ENCODE data around the gene TEF.

TEF gene

GRCh38 chr22:41362615-41363014 lies 19.1 kb upstream of the TEF start:
- no peak for TF ChIP-seq TAF1 (IDR thresholded peaks at IDR 0.05; ENCODE audit: low read depth)

GRCh38 chr22:41364233-41364632 lies 17.5 kb upstream of the TEF start:
- TF ChIP-seq TEAD4 (IDR thresholded peaks at IDR 0.05) (no peak), NFIC (IDR thresholded peaks at IDR 0.05) (no peak), TCF12 (IDR thresholded peaks at IDR 0.05; ENCODE audit: low read depth) (no peak), MAX (IDR thresholded peaks at IDR 0.05) (no peak), CREB1 (IDR thresholded peaks at IDR 0.05; ENCODE audit: low read depth) (no peak), YY1 (IDR thresholded peaks at IDR 0.05; ENCODE audit: low read depth) (no peak), REST (IDR thresholded peaks at IDR 0.05; ENCODE audit: low read depth) (no peak), CEBPB (IDR thresholded peaks at IDR 0.05) (no peak), EP300 (IDR thresholded peaks at IDR 0.05; ENCODE audit: borderline replicate concordance) (no peak), USF1 (IDR thresholded peaks at IDR 0.05) (no peak), TAF1 (IDR thresholded peaks at IDR 0.05; ENCODE audit: low read depth) (no peak), EGR1 (IDR thresholded peaks at IDR 0.05) (no peak), FOXM1 (IDR thresholded peaks at IDR 0.05; ENCODE audit: borderline replicate concordance, low read depth) (no peak), RAD21 (IDR thresholded peaks at IDR 0.05; ENCODE audit: low read depth) (no peak), ZBTB7A (IDR thresholded peaks at IDR 0.05; ENCODE audit: low read depth) (no peak)

GRCh38 chr22:41364955-41365354 lies 16.8 kb upstream of the TEF start:
- TF ChIP-seq CEBPB (IDR thresholded peaks at IDR 0.05), result no peak
- no peak for TF ChIP-seq USF1 (IDR thresholded peaks at IDR 0.05)
- TF ChIP-seq CREB1 (IDR thresholded peaks at IDR 0.05; ENCODE audit: low read depth), result no peak
- no peak for TF ChIP-seq RAD21 (IDR thresholded peaks at IDR 0.05; ENCODE audit: low read depth)
- no peak for TF ChIP-seq TCF12 (IDR thresholded peaks at IDR 0.05; ENCODE audit: low read depth)
- 0 out of 2 replicates have a peak, but pooled peaks have one; percentile 11 for TF ChIP-seq REST (IDR thresholded peaks at IDR 0.05; ENCODE audit: low read depth)
- no peak for TF ChIP-seq ZBTB7A (IDR thresholded peaks at IDR 0.05; ENCODE audit: low read depth)

GRCh38 chr22:41365425-41365824 lies 16.3 kb upstream of the TEF start:
- TF ChIP-seq TEAD4 (IDR thresholded peaks at IDR 0.05) (peak; percentile 45; the same call in 1 of the 2 replicates), USF1 (IDR thresholded peaks at IDR 0.05) (no peak), NFIC (IDR thresholded peaks at IDR 0.05) (peak; percentile 49; the same call in 1 of the 2 replicates), CREB1 (IDR thresholded peaks at IDR 0.05; ENCODE audit: low read depth) (no peak), TCF12 (IDR thresholded peaks at IDR 0.05; ENCODE audit: low read depth) (peak; percentile 55)

GRCh38 chr22:41366323-41367029 lies 15.3 kb upstream of the TEF start:
- TF ChIP-seq REST (IDR thresholded peaks at IDR 0.05; ENCODE audit: low read depth) (no peak), CREB1 (IDR thresholded peaks at IDR 0.05; ENCODE audit: low read depth) (no peak), ZBTB7A (IDR thresholded peaks at IDR 0.05; ENCODE audit: low read depth) (no peak), USF1 (IDR thresholded peaks at IDR 0.05) (no peak)

All from Ishikawa (cell line).